ENCODE data around the gene F13A1. TPM values are rescaled to one million over a fixed set of nuclear protein-coding genes. Genes with fewer than 3 reads are reported as not detected.
"Not testable (repeated sequence)": the region's sequence is repeated elsewhere in the genome, so short reads cannot be mapped to it uniquely, and the experiment has no call there.

Gene F13A1
- total and polyA plus RNA-seq, 4 donors = 8.7 to 47.7 (median 26.5) TPM

- WGBS (ENCODE audit: insufficient coverage) = 95% methylated on average over 3 of the region's 5 CpGs
- Histone ChIP-seq H3K4me3 (ENCODE audit: low read depth, low read length) (no peak overlapping the region), H3K4me1 (ENCODE audit: control insufficient read depth, insufficient read depth, low read length) (peaks cover 12% of the 10 kb centered on the region), H3K9me3 (ENCODE audit: control insufficient read depth, insufficient read depth, low read length) (no peaks in the 10 kb centered on the region), H3K27ac (ENCODE audit: low read depth, low read length) (no peak overlapping the region), H3K27me3 (ENCODE audit: control insufficient read depth, insufficient read depth, low read length) (peaks cover 19% of the 10 kb centered on the region), H3K36me3 (ENCODE audit: control insufficient read depth, insufficient read depth, low read length) (no peaks in the 10 kb centered on the region)
- DNase-seq (ENCODE audit: low read depth in 4 of 6, low spot score in 6 of 6) = no peak
Observed at GRCh38 chr6:6323352-6323751, 2.9 kb upstream of the F13A1 start.

GRCh38 chr6:6320901-6321300 lies 439 bp upstream of the F13A1 start:
- Histone ChIP-seq H3K36me3 (ENCODE audit: control insufficient read depth, insufficient read depth, low read length) (no peaks in the 10 kb centered on the region), H3K4me1 (ENCODE audit: control insufficient read depth, insufficient read depth, low read length) (peaks cover 12% of the 10 kb centered on the region), H3K9me3 (ENCODE audit: control insufficient read depth, insufficient read depth, low read length) (no peaks in the 10 kb centered on the region), H3K4me3 (ENCODE audit: low read depth, low read length) (no peak overlapping the region), H3K27ac (ENCODE audit: low read depth, low read length) (no peak overlapping the region), H3K27me3 (ENCODE audit: control insufficient read depth, insufficient read depth, low read length) (peaks cover 19% of the 10 kb centered on the region)
- WGBS (ENCODE audit: insufficient coverage) = no CpG with 5 or more reads among the region's 4 CpGs
- no peak for DNase-seq (ENCODE audit: low read depth in 4 of 6, low spot score in 6 of 6)

- Histone ChIP-seq H3K4me1 (ENCODE audit: control insufficient read depth, insufficient read depth, low read length) (peaks cover 12% of the 10 kb centered on the region), H3K27ac (ENCODE audit: low read depth, low read length) (no peak overlapping the region), H3K36me3 (ENCODE audit: control insufficient read depth, insufficient read depth, low read length) (no peaks in the 10 kb centered on the region), H3K4me3 (ENCODE audit: low read depth, low read length) (no peak overlapping the region), H3K9me3 (ENCODE audit: control insufficient read depth, insufficient read depth, low read length) (no peaks in the 10 kb centered on the region), H3K27me3 (ENCODE audit: control insufficient read depth, insufficient read depth, low read length) (peaks cover 19% of the 10 kb centered on the region)
- peak in 2 of 6 donors; percentile 77 to 89 for DNase-seq (ENCODE audit: low read depth in 4 of 6, low spot score in 6 of 6)
- 49% methylated on average over 5 of the region's 10 CpGs for WGBS (ENCODE audit: insufficient coverage)
Observed at GRCh38 chr6:6317825-6318733, 2.4 kb downstream of the F13A1 start.

- DNase-seq (ENCODE audit: low read depth in 4 of 6, low spot score in 6 of 6) = no peak
- Histone ChIP-seq H3K36me3 (ENCODE audit: control insufficient read depth, insufficient read depth, low read length) (no peaks in the 10 kb centered on the region), H3K4me1 (ENCODE audit: control insufficient read depth, insufficient read depth, low read length) (peaks cover 12% of the 10 kb centered on the region), H3K27ac (ENCODE audit: low read depth, low read length) (no peak overlapping the region), H3K4me3 (ENCODE audit: low read depth, low read length) (no peak overlapping the region), H3K9me3 (ENCODE audit: control insufficient read depth, insufficient read depth, low read length) (no peaks in the 10 kb centered on the region), H3K27me3 (ENCODE audit: control insufficient read depth, insufficient read depth, low read length) (peaks cover 19% of the 10 kb centered on the region)
- 80% methylated on average over 1 of the region's 2 CpGs for WGBS (ENCODE audit: insufficient coverage)
Observed at GRCh38 chr6:6317386-6317785, 3.1 kb downstream of the F13A1 start.

GRCh38 chr6:6315660-6316059 lies 4.8 kb downstream of the F13A1 start:
- Histone ChIP-seq H3K27me3 (ENCODE audit: control insufficient read depth, insufficient read depth, low read length) (peaks cover 15% of the 10 kb centered on the region), H3K4me3 (ENCODE audit: low read depth, low read length) (no peak overlapping the region), H3K9me3 (ENCODE audit: control insufficient read depth, insufficient read depth, low read length) (no peaks in the 10 kb centered on the region), H3K36me3 (ENCODE audit: control insufficient read depth, insufficient read depth, low read length) (no peaks in the 10 kb centered on the region), H3K27ac (ENCODE audit: low read depth, low read length) (no peak overlapping the region), H3K4me1 (ENCODE audit: control insufficient read depth, insufficient read depth, low read length) (peaks cover 10% of the 10 kb centered on the region)
- WGBS (ENCODE audit: insufficient coverage) = 0% methylated on average over 3 of the region's 6 CpGs
- peak; percentile 35 to 93 (median 62) for DNase-seq (ENCODE audit: low read depth in 4 of 6, low spot score in 6 of 6)

GRCh38 chr6:6314596-6314995 lies 5.9 kb downstream of the F13A1 start:
- Histone ChIP-seq H3K27ac (ENCODE audit: low read depth, low read length) (no peak overlapping the region), H3K27me3 (ENCODE audit: control insufficient read depth, insufficient read depth, low read length) (peaks cover 5% of the 10 kb centered on the region), H3K36me3 (ENCODE audit: control insufficient read depth, insufficient read depth, low read length) (no peaks in the 10 kb centered on the region), H3K9me3 (ENCODE audit: control insufficient read depth, insufficient read depth, low read length) (no peaks in the 10 kb centered on the region), H3K4me3 (ENCODE audit: low read depth, low read length) (no peak overlapping the region), H3K4me1 (ENCODE audit: control insufficient read depth, insufficient read depth, low read length) (no peaks in the 10 kb centered on the region)
- 60% methylated on average over 1 of the region's 1 CpG for WGBS (ENCODE audit: insufficient coverage)
- DNase-seq (ENCODE audit: low read depth in 4 of 6, low spot score in 6 of 6) = no peak

GRCh38 chr6:6312901-6313441 lies 7.5 kb downstream of the F13A1 start:
- no peaks in the 10 kb centered on the region for H3K4me1 ChIP-seq (ENCODE audit: control insufficient read depth, insufficient read depth, low read length)
- no peaks in the 10 kb centered on the region for H3K36me3 ChIP-seq (ENCODE audit: control insufficient read depth, insufficient read depth, low read length)
- peak in 1 of 6 donors; percentile 36 for DNase-seq (ENCODE audit: low read depth in 4 of 6, low spot score in 6 of 6)
- H3K27me3 ChIP-seq (ENCODE audit: control insufficient read depth, insufficient read depth, low read length) = no peaks in the 10 kb centered on the region
- no CpG with 5 or more reads among the region's 6 CpGs for WGBS (ENCODE audit: insufficient coverage)
- H3K4me3 ChIP-seq (ENCODE audit: low read depth, low read length) = no peak overlapping the region
- no peaks in the 10 kb centered on the region for H3K9me3 ChIP-seq (ENCODE audit: control insufficient read depth, insufficient read depth, low read length)
- H3K27ac ChIP-seq (ENCODE audit: low read depth, low read length) = no peak overlapping the region

GRCh38 chr6:6305575-6305974 lies 14.9 kb downstream of the F13A1 start:
- Histone ChIP-seq H3K27ac (ENCODE audit: low read depth, low read length) (no peak overlapping the region), H3K9me3 (ENCODE audit: control insufficient read depth, insufficient read depth, low read length) (no peaks in the 10 kb centered on the region), H3K27me3 (ENCODE audit: control insufficient read depth, insufficient read depth, low read length) (no peaks in the 10 kb centered on the region), H3K36me3 (ENCODE audit: control insufficient read depth, insufficient read depth, low read length) (no peaks in the 10 kb centered on the region), H3K4me1 (ENCODE audit: control insufficient read depth, insufficient read depth, low read length) (no peaks in the 10 kb centered on the region), H3K4me3 (ENCODE audit: low read depth, low read length) (no peak overlapping the region)
- DNase-seq (ENCODE audit: low read depth in 4 of 6, low spot score in 6 of 6) = no peak
- WGBS (ENCODE audit: insufficient coverage) = 66% methylated on average over 2 of the region's 4 CpGs

GRCh38 chr6:6300383-6300782 lies 20.1 kb downstream of the F13A1 start:
- DNase-seq (ENCODE audit: low read depth in 4 of 6, low spot score in 6 of 6); H3K27ac ChIP-seq (ENCODE audit: low read depth, low read length); H3K36me3 ChIP-seq (ENCODE audit: control insufficient read depth, insufficient read depth, low read length); H3K4me1 ChIP-seq (ENCODE audit: control insufficient read depth, insufficient read depth, low read length); H3K4me3 ChIP-seq (ENCODE audit: low read depth, low read length); H3K27me3 ChIP-seq (ENCODE audit: control insufficient read depth, insufficient read depth, low read length); H3K9me3 ChIP-seq (ENCODE audit: control insufficient read depth, insufficient read depth, low read length): not testable (repeated sequence)
- WGBS (ENCODE audit: insufficient coverage) = 95% methylated on average over 17 of the region's 19 CpGs

GRCh38 chr6:6293317-6293716 lies 27.1 kb downstream of the F13A1 start:
- Histone ChIP-seq H3K4me3 (ENCODE audit: low read depth, low read length) (no peak overlapping the region), H3K27me3 (ENCODE audit: control insufficient read depth, insufficient read depth, low read length) (no peaks in the 10 kb centered on the region), H3K27ac (ENCODE audit: low read depth, low read length) (no peak overlapping the region), H3K4me1 (ENCODE audit: control insufficient read depth, insufficient read depth, low read length) (no peaks in the 10 kb centered on the region), H3K36me3 (ENCODE audit: control insufficient read depth, insufficient read depth, low read length) (no peaks in the 10 kb centered on the region), H3K9me3 (ENCODE audit: control insufficient read depth, insufficient read depth, low read length) (no peaks in the 10 kb centered on the region)
- DNase-seq (ENCODE audit: low read depth in 4 of 6, low spot score in 6 of 6) = no peak
- WGBS (ENCODE audit: insufficient coverage) = 14% methylated on average over 2 of the region's 3 CpGs

All from spinal cord (tissue), 10 donors.